Astrocyte of the spinal cord (primary cell): ENCODE results near the gene MBL2.

Source experiments
- DNase-seq: peaks from one replicate; pipeline ENCODE4 v3.0.0; 2011; ENCODE audit warnings: low read depth, low spot score
- H3K4me3 ChIP-seq: 2 replicates; pipeline ENCODE4 v1.5.1; 2011; ENCODE audit warnings: low read depth, mild to moderate bottlenecking, low read length, moderate library complexity
- in situ Hi-C: cut with HindIII; loops from 2 replicates; pipeline ENCODE4 v1.10.0; 2017; ENCODE audit warnings: low sequenced_read_pairs
- TF ChIP-seq, protein P1 (sequence below): IDR thresholded peaks from 2 replicates; pipeline ENCODE4 v1.5.1; 2012; ENCODE audit warnings: low read depth, mild to moderate bottlenecking, low read length, inconsistent platforms

The MBL2 gene

DNA sequence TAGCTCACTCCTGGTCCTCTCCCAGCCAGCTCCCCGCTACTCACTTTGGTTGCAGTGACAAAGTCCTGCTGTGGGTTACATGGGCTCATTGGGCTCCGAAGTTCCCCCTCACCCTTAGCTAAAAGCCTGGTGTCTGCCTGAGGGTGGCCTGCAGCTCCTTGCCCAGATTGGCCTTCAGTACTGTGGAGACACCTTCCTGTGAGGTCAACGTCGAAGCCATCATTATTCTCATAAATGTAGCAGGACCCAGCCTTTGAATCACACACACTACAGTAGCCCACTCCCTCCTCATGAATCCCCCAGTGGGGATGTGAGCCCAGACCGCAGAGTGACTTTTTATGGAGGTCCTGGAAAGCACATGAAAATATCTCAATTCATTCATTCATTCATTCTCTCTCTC, 10.5 kb downstream of the MBL2 start:
- in situ Hi-C loops, result no loop called here
- DNase-seq, result no peak
- TF ChIP-seq, protein P1, sequence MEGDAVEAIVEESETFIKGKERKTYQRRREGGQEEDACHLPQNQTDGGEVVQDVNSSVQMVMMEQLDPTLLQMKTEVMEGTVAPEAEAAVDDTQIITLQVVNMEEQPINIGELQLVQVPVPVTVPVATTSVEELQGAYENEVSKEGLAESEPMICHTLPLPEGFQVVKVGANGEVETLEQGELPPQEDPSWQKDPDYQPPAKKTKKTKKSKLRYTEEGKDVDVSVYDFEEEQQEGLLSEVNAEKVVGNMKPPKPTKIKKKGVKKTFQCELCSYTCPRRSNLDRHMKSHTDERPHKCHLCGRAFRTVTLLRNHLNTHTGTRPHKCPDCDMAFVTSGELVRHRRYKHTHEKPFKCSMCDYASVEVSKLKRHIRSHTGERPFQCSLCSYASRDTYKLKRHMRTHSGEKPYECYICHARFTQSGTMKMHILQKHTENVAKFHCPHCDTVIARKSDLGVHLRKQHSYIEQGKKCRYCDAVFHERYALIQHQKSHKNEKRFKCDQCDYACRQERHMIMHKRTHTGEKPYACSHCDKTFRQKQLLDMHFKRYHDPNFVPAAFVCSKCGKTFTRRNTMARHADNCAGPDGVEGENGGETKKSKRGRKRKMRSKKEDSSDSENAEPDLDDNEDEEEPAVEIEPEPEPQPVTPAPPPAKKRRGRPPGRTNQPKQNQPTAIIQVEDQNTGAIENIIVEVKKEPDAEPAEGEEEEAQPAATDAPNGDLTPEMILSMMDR, result no peak

DNA sequence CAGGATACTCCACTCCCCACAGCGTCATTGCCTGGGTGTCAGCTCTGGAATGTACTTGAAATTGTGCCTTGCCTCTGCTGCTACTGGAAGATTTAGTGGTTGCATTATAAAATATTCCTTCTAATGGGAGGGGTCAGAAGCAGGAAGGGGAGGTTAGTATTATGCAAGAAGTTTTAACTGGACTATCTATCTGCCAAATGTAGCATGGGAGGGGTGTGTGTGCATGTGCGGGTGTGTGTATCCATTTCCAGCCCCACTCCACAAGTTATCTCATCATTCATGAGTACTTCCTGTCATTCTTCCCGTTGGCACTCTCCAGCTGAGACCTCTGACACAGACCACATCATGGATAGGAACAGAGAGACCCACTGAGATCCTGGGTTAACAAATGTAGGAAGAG, 13.4 kb downstream of the MBL2 start:
- no peak overlapping the region for H3K4me3 ChIP-seq
- TF ChIP-seq, protein P1, result no peak
- in situ Hi-C loops, result no loop called here
- no peak for DNase-seq

More for the DNA sequence above, 10.5 kb downstream of the MBL2 start:
- no peak overlapping the region for H3K4me3 ChIP-seq

DNA sequence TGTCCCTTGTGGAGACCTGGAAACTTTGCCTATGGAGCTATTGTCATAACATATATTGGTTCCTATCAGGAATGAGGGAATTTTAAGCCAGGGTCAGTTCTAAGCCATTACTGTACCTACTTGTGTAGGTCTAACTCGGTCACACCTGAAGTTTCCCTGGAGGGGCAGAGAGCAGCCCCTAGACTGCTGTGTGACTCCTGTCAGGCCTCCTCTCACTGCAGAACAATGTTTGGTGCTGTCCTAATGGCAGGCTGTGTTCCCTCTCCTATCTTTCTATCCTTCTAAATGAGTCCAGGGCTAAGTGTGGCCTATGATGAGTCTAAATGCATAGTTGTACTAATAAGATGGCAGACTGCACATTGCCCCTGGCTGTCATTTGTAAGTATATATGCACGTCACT, 14.2 kb downstream of the MBL2 start:
- no peak for DNase-seq
- in situ Hi-C loops, result no loop called here
- H3K4me3 ChIP-seq, result no peak overlapping the region
- TF ChIP-seq, protein P1, result no peak

DNA sequence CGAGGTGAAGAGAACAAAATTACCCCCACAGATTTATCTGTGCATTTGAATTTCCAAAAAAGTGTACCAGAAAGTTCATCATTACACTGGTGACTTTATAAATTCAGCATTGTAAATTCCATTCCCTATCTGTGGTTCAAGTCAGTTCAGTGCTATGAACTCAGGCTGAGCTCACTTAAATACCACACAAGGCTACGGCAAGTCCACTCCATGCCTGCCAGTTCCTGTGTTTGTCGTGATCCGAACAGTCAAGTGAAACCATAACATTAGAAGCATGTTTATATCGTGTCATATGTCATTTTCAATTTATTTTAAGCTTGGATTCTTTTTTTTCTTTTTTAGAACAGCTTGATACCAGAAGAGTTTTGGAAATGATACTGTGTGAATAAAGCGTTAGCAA, 14.8 kb downstream of the MBL2 start:
- in situ Hi-C loops, result no loop called here

DNA sequence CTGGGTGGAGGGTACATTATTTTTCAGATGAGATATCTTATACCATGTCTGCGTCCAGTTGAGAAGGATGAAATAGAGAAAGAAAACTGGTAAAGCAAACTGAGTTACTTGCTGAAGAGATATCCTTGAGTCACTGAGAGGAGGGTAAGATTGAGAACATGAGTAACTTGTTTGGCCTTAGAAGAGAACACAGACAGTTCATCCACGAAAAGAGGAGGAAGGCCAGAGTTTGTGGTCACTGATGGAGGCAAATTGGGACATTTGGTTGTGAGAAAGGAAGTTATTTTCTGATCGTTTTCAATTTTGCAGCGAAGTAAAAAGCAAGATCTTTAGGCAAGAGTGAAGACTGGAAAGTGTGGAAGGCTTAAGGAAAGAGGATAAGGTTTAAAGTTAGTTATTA, 15.6 kb downstream of the MBL2 start:
- TF ChIP-seq, protein P1, result no peak
- DNase-seq, result no peak
- in situ Hi-C loops, result no loop called here
- no peak overlapping the region for H3K4me3 ChIP-seq

More for the DNA sequence above, 14.8 kb downstream of the MBL2 start:
- DNase-seq, result no peak
- TF ChIP-seq, protein P1, result no peak
- no peak overlapping the region for H3K4me3 ChIP-seq

DNA sequence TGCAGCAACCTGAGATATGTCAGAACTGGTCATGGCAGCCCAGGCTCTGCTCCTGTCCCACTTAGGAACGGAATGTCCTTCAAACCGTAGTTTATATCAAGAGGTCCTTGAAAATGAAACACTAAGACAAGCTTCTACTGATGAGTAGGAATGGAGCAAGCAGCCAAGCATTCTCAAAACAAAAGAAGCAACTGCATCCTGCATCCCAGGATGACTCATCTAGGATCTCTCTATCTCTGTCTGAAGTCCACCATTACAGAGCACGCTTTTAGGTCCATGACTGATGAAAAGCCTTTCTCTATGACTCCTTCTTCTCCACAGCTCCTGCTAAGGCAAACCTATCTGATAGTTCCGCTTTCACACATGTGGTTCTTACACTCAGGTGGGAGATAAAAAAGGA, 16.3 kb downstream of the MBL2 start:
- DNase-seq, result peak; percentile 2
- in situ Hi-C loops, result no loop called here
- TF ChIP-seq, protein P1, result no peak
- no peak overlapping the region for H3K4me3 ChIP-seq
